Smooth muscle cell of trachea (primary cell): ENCODE results near the gene MUSK. TPM values are rescaled to one million over a fixed set of nuclear protein-coding genes. Genes with fewer than 3 reads are reported as not detected.

ENCODE experiments used
- total RNA-seq: library from RNA; depleted of rRNA; stranded (reverse); fragments of >200 nt; gene quantifications from 2 replicates; pipeline ENCODE4 v1.2.1, GENCODE V29; 2014

MUSK gene
- total RNA-seq, result 1.7 and 1.9 TPM in 2 replicates

DNA sequence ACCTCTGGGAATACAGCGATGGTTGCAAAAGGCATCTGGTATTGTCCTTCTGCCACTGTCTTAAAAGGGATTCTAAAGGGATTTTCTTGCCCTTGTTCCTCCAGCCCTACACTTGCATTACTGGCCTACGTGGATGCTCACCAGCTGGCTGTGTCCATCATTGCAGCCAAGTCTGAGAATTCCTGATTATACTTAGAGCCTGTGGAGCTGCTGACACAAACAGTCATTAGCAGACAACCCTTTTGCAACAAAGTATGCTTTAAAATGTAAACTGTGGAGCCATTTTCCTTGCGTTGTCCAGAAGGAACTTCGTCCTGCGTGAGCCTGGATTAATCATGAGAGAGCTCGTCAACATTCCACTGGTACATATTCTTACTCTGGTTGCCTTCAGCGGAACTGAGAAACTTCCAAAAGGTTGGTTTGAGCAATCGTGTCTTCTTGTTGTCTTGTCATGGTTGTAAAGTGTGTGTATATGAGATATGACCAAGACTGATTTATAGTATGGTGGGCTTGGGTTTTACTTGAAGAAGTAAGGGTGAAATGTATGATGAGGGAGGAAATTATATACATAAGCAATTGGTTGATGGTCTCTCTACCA is at the start of gene MUSK:
MUSK (plus strand) TSS at position 222 of the 598 bp plus-strand sequence; CDS start at position 336, 114 bp downstream.

Other genes with a start within 250 kb of the MUSK start
- gene SVEP1, start 89.0 kb upstream of the MUSK start, total RNA-seq, result 30.8 and 150 TPM in 2 replicates